GM18508 (cell line): Measurements from ENCODE around the gene ZNF248.

Experiments used
- ATAC-seq: cut with Tn5 transposase; IDR thresholded peaks from one replicate; pipeline ENCODE4 v1.9.1; 2021; ENCODE audit warnings: moderate number of reproducible peaks; ENCODE audit not compliant: insufficient read depth, unreplicated experiment

Gene ZNF248

GRCh38 chr10:37831495-37832333, 25.7 kb downstream of the ZNF248 start:
- no peak for ATAC-seq

- no peak for ATAC-seq
Measured at GRCh38 chr10:37826806-37827205, 30.6 kb downstream of the ZNF248 start.

GRCh38 chr10:37821237-37821636, 36.2 kb downstream of the ZNF248 start:
- ATAC-seq = no peak

- no peak for ATAC-seq
Measured at GRCh38 chr10:37819797-37820196, 37.6 kb downstream of the ZNF248 start.

- no peak for ATAC-seq
Measured at GRCh38 chr10:37816290-37816689, 41.1 kb downstream of the ZNF248 start.

GRCh38 chr10:37813763-37814162, 43.6 kb downstream of the ZNF248 start:
- ATAC-seq = no peak

GRCh38 chr10:37812290-37812689, 45.1 kb downstream of the ZNF248 start:
- ATAC-seq = no peak

- ATAC-seq = no peak
Measured at GRCh38 chr10:37803269-37803668, 54.1 kb downstream of the ZNF248 start.

GRCh38 chr10:37801557-37801956, 55.9 kb downstream of the ZNF248 start:
- ATAC-seq = no peak

GRCh38 chr10:37794305-37794976, 63.0 kb downstream of the ZNF248 start:
- no peak for ATAC-seq

- ATAC-seq = no peak
Measured at GRCh38 chr10:37789590-37789989, 67.8 kb downstream of the ZNF248 start.

- no peak for ATAC-seq
Measured at GRCh38 chr10:37784678-37785077, 72.7 kb downstream of the ZNF248 start.

GRCh38 chr10:37780536-37780935, 76.9 kb downstream of the ZNF248 start:
- ATAC-seq = no peak

- no peak for ATAC-seq
Measured at GRCh38 chr10:37777056-37777455, 80.4 kb downstream of the ZNF248 start.

GRCh38 chr10:37775612-37776011, 81.8 kb downstream of the ZNF248 start:
- no peak for ATAC-seq

- ATAC-seq = no peak
Measured at GRCh38 chr10:37774351-37774750, 83.1 kb downstream of the ZNF248 start.

- no peak for ATAC-seq
Measured at GRCh38 chr10:37765216-37765615, 92.2 kb downstream of the ZNF248 start.

- ATAC-seq = no peak
Measured at GRCh38 chr10:37763132-37763531, 94.3 kb downstream of the ZNF248 start.

GRCh38 chr10:37762287-37762686, 95.1 kb downstream of the ZNF248 start:
- no peak for ATAC-seq

- ATAC-seq = no peak
Measured at GRCh38 chr10:37760817-37761216, 96.6 kb downstream of the ZNF248 start.

GRCh38 chr10:37758074-37758473, 99.3 kb downstream of the ZNF248 start:
- ATAC-seq = no peak
